Fibroblast of villous mesenchyme (primary cell): ENCODE results near the gene TLR4. TPM values are rescaled to one million over a fixed set of nuclear protein-coding genes. Genes with fewer than 3 reads are reported as not detected.

Source experiments
- DNase-seq: peaks from one replicate; pipeline ENCODE4 v3.0.0-alpha.2; 2010; ENCODE audit warnings: low read depth
- H3K4me3 ChIP-seq: 2 replicates; pipeline ENCODE4 v1.5.1; 2011; ENCODE audit warnings: low read depth, mild to moderate bottlenecking, low read length
- CTCF ChIP-seq: IDR thresholded peaks from 2 replicates; pipeline ENCODE4 v1.5.1; 2012; ENCODE audit warnings: low read depth, mild to moderate bottlenecking, low read length; ENCODE audit not compliant: insufficient read depth
- total RNA-seq: library from RNA; depleted of rRNA; stranded (reverse); fragments of >200 nt; gene quantifications from 2 replicates; pipeline ENCODE4 v1.2.3, GENCODE V29; 2012

Gene TLR4
- total RNA-seq, 1 donor, result 18.1 TPM

GRCh38 chr9:117677572-117677971, 26.6 kb upstream of the TLR4 start:
- TF ChIP-seq CTCF, result no peak
- no peak overlapping the region for H3K4me3 ChIP-seq
- DNase-seq, result no peak

- no peak for DNase-seq
- no peak for TF ChIP-seq CTCF
- no peak overlapping the region for H3K4me3 ChIP-seq
Measured at GRCh38 chr9:117678871-117679270, 25.3 kb upstream of the TLR4 start.

GRCh38 chr9:117679416-117679815, 24.8 kb upstream of the TLR4 start:
- no peak for TF ChIP-seq CTCF
- H3K4me3 ChIP-seq, result no peak overlapping the region
- no peak for DNase-seq

- DNase-seq, result no peak
- H3K4me3 ChIP-seq, result no peak overlapping the region
- TF ChIP-seq CTCF, result no peak
Measured at GRCh38 chr9:117681888-117682287, 22.3 kb upstream of the TLR4 start.

GRCh38 chr9:117682955-117683710, 21.1 kb upstream of the TLR4 start:
- H3K4me3 ChIP-seq, result no peak overlapping the region
- no peak for TF ChIP-seq CTCF
- DNase-seq, result no peak

- no peak for DNase-seq
- no peak for TF ChIP-seq CTCF
- H3K4me3 ChIP-seq, result no peak overlapping the region
Measured at GRCh38 chr9:117687532-117687931, 16.7 kb upstream of the TLR4 start.

- no peak for DNase-seq
- no peak for TF ChIP-seq CTCF
- H3K4me3 ChIP-seq, result no peak overlapping the region
Measured at GRCh38 chr9:117691367-117691766, 12.8 kb upstream of the TLR4 start.
